OCI-LY1 (cell line): ENCODE measurements around the gene SNCG.

Experiments used
- H2AFZ ChIP-seq: fragments of 200-600 bp; sonication (generic), shearing (Covaris generic); 2 replicates; pipeline ENCODE4 v1.6.0; 2014; ENCODE audit warnings: antibody characterized with exemption, mild to moderate bottlenecking, low read length
- H3F3A ChIP-seq: fragments of 200-600 bp; sonication (generic), shearing (Covaris generic); 2 replicates; pipeline ENCODE4 v1.6.0; 2014; ENCODE audit warnings: mild to moderate bottlenecking, antibody characterized with exemption, low read length, moderate library complexity; ENCODE audit not compliant: insufficient read depth
- H3K27ac ChIP-seq: fragments of 200-600 bp; sonication (generic); 2 replicates; pipeline ENCODE4 v1.5.1; 2014; ENCODE audit warnings: low read length, mixed run types, mild to moderate bottlenecking, low read depth; ENCODE audit not compliant: poor library complexity, severe bottlenecking
- H3K27me3 ChIP-seq: fragments of 200-600 bp; sonication (generic); 2 replicates; pipeline ENCODE4 v1.6.0; 2014; ENCODE audit warnings: antibody characterized with exemption, mild to moderate bottlenecking, low read length, moderate library complexity; ENCODE audit not compliant: insufficient read depth
- H3K36me3 ChIP-seq: fragments of 200-600 bp; sonication (generic); 2 replicates; pipeline ENCODE4 v1.6.1; 2014; ENCODE audit warnings: mild to moderate bottlenecking, antibody characterized with exemption, low read length, moderate library complexity, mixed read lengths; ENCODE audit not compliant: insufficient read depth
- H3K4me1 ChIP-seq: fragments of 200-600 bp; sonication (generic); 2 replicates; pipeline ENCODE4 v1.5.1; 2014; ENCODE audit warnings: mild to moderate bottlenecking, low read length, moderate library complexity; ENCODE audit not compliant: insufficient read depth, severe bottlenecking
- H3K4me2 ChIP-seq: fragments of 200-600 bp; sonication (generic), shearing (Covaris generic); 2 replicates; pipeline ENCODE4 v1.6.1; 2014; ENCODE audit warnings: low read length
- H3K4me3 ChIP-seq: fragments of 200-600 bp; sonication (generic); 2 replicates; pipeline ENCODE4 v1.5.1; 2014; ENCODE audit warnings: low read length, low read depth, mild to moderate bottlenecking, mixed read lengths; ENCODE audit not compliant: poor library complexity, severe bottlenecking
- H3K79me2 ChIP-seq: fragments of 200-600 bp; shearing (Covaris generic); 2 replicates; pipeline ENCODE4 v1.6.1; 2016; ENCODE audit warnings: mixed run types, low read length, mixed read lengths; ENCODE audit not compliant: insufficient read depth
- H3K9ac ChIP-seq: fragments of 200-600 bp; sonication (generic), shearing (Covaris generic); 2 replicates; pipeline ENCODE4 v1.6.1; 2014; ENCODE audit warnings: mild to moderate bottlenecking, low read length, mixed read lengths
- H3K9me2 ChIP-seq: fragments of 200-600 bp; sonication (generic), shearing (Covaris generic); 2 replicates; pipeline ENCODE4 v1.6.1; 2014; ENCODE audit warnings: low read depth, mild to moderate bottlenecking, low read length, mixed read lengths
- H3K9me3 ChIP-seq: fragments of 200-600 bp; shearing (Covaris generic); 2 replicates; pipeline ENCODE4 v1.6.1; 2014; ENCODE audit warnings: low read length, mixed read lengths
- H4K20me1 ChIP-seq: fragments of 200-600 bp; sonication (generic), shearing (Covaris generic); 2 replicates; pipeline ENCODE4 v1.6.0; 2016; ENCODE audit warnings: mild to moderate bottlenecking, low read length; ENCODE audit not compliant: insufficient read depth
- CTCF ChIP-seq: fragments of 200-600 bp; sonication (generic), shearing (Covaris generic); IDR thresholded peaks from 2 replicates; pipeline ENCODE4 v1.5.1; 2017; ENCODE audit warnings: mild to moderate bottlenecking, antibody characterized with exemption, low read length, moderate library complexity, mixed read lengths
- EZH2 ChIP-seq: fragments of 200-600 bp; sonication (generic), shearing (Covaris generic); IDR thresholded peaks from 2 replicates; pipeline ENCODE4 v1.8.0; 2017; ENCODE audit warnings: borderline replicate concordance, mixed run types, mild to moderate bottlenecking, antibody characterized with exemption, low read length, moderate library complexity, mixed read lengths

Gene SNCG

GRCh38 chr10:86922553-86922961 lies 35.8 kb upstream of the SNCG start:
- Histone ChIP-seq H3K9ac (no peak overlapping the region), H3K36me3 (peaks cover 13% of the 10 kb centered on the region; the same call in 1 of the 2 replicates), H3K79me2 (no peaks in the 10 kb centered on the region), H3K9me3 (no peaks in the 10 kb centered on the region), H3K4me1 (no peaks in the 10 kb centered on the region), H3K9me2 (no peaks in the 10 kb centered on the region), H3K4me2 (no peak overlapping the region), H4K20me1 (no peaks in the 10 kb centered on the region), H2AFZ (no peak overlapping the region), H3K27me3 (no peaks in the 10 kb centered on the region), H3K4me3 (no peak overlapping the region), H3K27ac (no peak overlapping the region), H3F3A (no peaks in the 10 kb centered on the region)
- no peak for TF ChIP-seq EZH2
- TF ChIP-seq CTCF: no peak

- Histone ChIP-seq H3K4me1 (no peaks in the 10 kb centered on the region), H3F3A (no peaks in the 10 kb centered on the region), H3K4me2 (no peak overlapping the region), H4K20me1 (no peaks in the 10 kb centered on the region), H3K4me3 (no peak overlapping the region), H3K9ac (no peak overlapping the region), H3K27me3 (no peaks in the 10 kb centered on the region), H3K9me2 (no peaks in the 10 kb centered on the region), H3K79me2 (no peaks in the 10 kb centered on the region), H3K27ac (no peak overlapping the region), H3K36me3 (no peaks in the 10 kb centered on the region; the same call in 1 of the 2 replicates), H2AFZ (no peak overlapping the region), H3K9me3 (no peaks in the 10 kb centered on the region)
- no peak for TF ChIP-seq CTCF
- no peak for TF ChIP-seq EZH2
Observed at GRCh38 chr10:86929468-86930380, 28.7 kb upstream of the SNCG start.

- TF ChIP-seq CTCF: no peak
- TF ChIP-seq EZH2: no peak
- no peak overlapping the region for H3K9ac ChIP-seq
- H2AFZ ChIP-seq: no peak overlapping the region
- no peaks in the 10 kb centered on the region; the same call in 1 of the 2 replicates for H3K36me3 ChIP-seq
- H3K27ac ChIP-seq: no peak overlapping the region
- H3K4me2 ChIP-seq: no peak overlapping the region
- H3K4me3 ChIP-seq: no peak overlapping the region
- H3K4me1 ChIP-seq: no peaks in the 10 kb centered on the region
- H4K20me1 ChIP-seq: no peaks in the 10 kb centered on the region
- H3K9me3 ChIP-seq: no peaks in the 10 kb centered on the region
- H3F3A ChIP-seq: no peaks in the 10 kb centered on the region
- H3K79me2 ChIP-seq: no peaks in the 10 kb centered on the region
- no peaks in the 10 kb centered on the region for H3K27me3 ChIP-seq
- no peaks in the 10 kb centered on the region for H3K9me2 ChIP-seq
Observed at GRCh38 chr10:86931872-86932271, 26.5 kb upstream of the SNCG start.
